H9 (cell line): ENCODE data around the gene LPXN. TPM values are rescaled to one million over a fixed set of nuclear protein-coding genes. Genes with fewer than 3 reads are reported as not detected.

Source experiments
- DNase-seq: peaks from one replicate; pipeline ENCODE4 v3.0.0-alpha.2; 2017
- H2AFZ ChIP-seq: one replicate; pipeline ENCODE4 v1.6.1; 2013; ENCODE audit warnings: mild to moderate bottlenecking, low read length, control low read depth, moderate library complexity
- H2AK5ac ChIP-seq: 2 replicates; pipeline ENCODE4 v1.6.1; 2013; ENCODE audit warnings: low read length, control low read depth, mixed read lengths; ENCODE audit not compliant: insufficient read length
- H2BK120ac ChIP-seq: one replicate; pipeline ENCODE4 v1.6.1; 2013; ENCODE audit warnings: low read depth, mild to moderate bottlenecking, low read length, control low read depth, inconsistent platforms; ENCODE audit not compliant: poor library complexity, severe bottlenecking
- H2BK12ac ChIP-seq: 2 replicates; pipeline ENCODE4 v1.6.1; 2013; ENCODE audit warnings: low read length, control low read depth, mixed read lengths, low read depth; ENCODE audit not compliant: insufficient read length
- H2BK15ac ChIP-seq: 2 replicates; pipeline ENCODE4 v1.6.1; 2013; ENCODE audit warnings: low read depth, low read length, control low read depth
- H2BK20ac ChIP-seq: one replicate; pipeline ENCODE4 v1.6.1; 2013; ENCODE audit warnings: low read depth, mild to moderate bottlenecking, low read length, control low read depth, inconsistent platforms; ENCODE audit not compliant: poor library complexity, severe bottlenecking
- H2BK5ac ChIP-seq: 2 replicates; pipeline ENCODE4 v1.6.1; 2013; ENCODE audit warnings: low read length, control low read depth, mixed read lengths; ENCODE audit not compliant: insufficient read length
- H3K14ac ChIP-seq: 2 replicates; pipeline ENCODE4 v1.6.1; 2013; ENCODE audit warnings: low read length, control low read depth; ENCODE audit not compliant: insufficient read depth
- H3K18ac ChIP-seq: 2 replicates; pipeline ENCODE4 v1.6.1; 2013; ENCODE audit warnings: low read depth, mild to moderate bottlenecking, mixed read lengths, low read length, control low read depth; ENCODE audit not compliant: insufficient read length
- H3K23ac ChIP-seq: 2 replicates; pipeline ENCODE4 v1.6.1; 2013; ENCODE audit warnings: low read length, control low read depth, mixed read lengths, low read depth; ENCODE audit not compliant: insufficient read length
- H3K23me2 ChIP-seq: 2 replicates; pipeline ENCODE4 v1.6.1; 2013; ENCODE audit warnings: low read depth, mild to moderate bottlenecking, mixed read lengths, low read length, control low read depth; ENCODE audit not compliant: insufficient read length, poor library complexity, severe bottlenecking
- H3K27ac ChIP-seq: 2 replicates; pipeline ENCODE4 v1.5.1; 2013; ENCODE audit warnings: low read length, control low read depth, mixed read lengths, low read depth; ENCODE audit not compliant: insufficient read length
- H3K27me3 ChIP-seq: 2 replicates; pipeline ENCODE4 v1.6.1; 2013; ENCODE audit warnings: low read length, control low read depth, inconsistent platforms; ENCODE audit not compliant: insufficient read depth
- H3K4ac ChIP-seq: 2 replicates; pipeline ENCODE4 v1.6.1; 2013; ENCODE audit warnings: low read depth, mild to moderate bottlenecking, control low read depth, inconsistent platforms, low read length, moderate library complexity
- H3K4me1 ChIP-seq: 2 replicates; pipeline ENCODE4 v1.6.1; 2013; ENCODE audit warnings: low read length, control low read depth, inconsistent platforms; ENCODE audit not compliant: insufficient read depth
- H3K4me2 ChIP-seq: 2 replicates; pipeline ENCODE4 v1.6.1; 2013; ENCODE audit warnings: low read length, control low read depth, mixed read lengths; ENCODE audit not compliant: insufficient read length, insufficient read depth
- H3K56ac ChIP-seq: 2 replicates; pipeline ENCODE4 v1.6.1; 2013; ENCODE audit warnings: low read depth, mild to moderate bottlenecking, mixed read lengths, low read length, control low read depth; ENCODE audit not compliant: insufficient read length
- H3K79me1 ChIP-seq: 2 replicates; pipeline ENCODE4 v1.6.1; 2013; ENCODE audit warnings: low read depth, mild to moderate bottlenecking, moderate library complexity, low read length, control low read depth, inconsistent platforms; ENCODE audit not compliant: insufficient read depth, poor library complexity, severe bottlenecking
- H3K79me2 ChIP-seq: 2 replicates; pipeline ENCODE4 v1.6.1; 2013; ENCODE audit warnings: low read length, control low read depth, inconsistent platforms; ENCODE audit not compliant: insufficient read depth
- H3K9ac ChIP-seq: 2 replicates; pipeline ENCODE4 v1.6.1; 2013; ENCODE audit warnings: low read length, control low read depth, mixed read lengths; ENCODE audit not compliant: insufficient read length; ENCODE audit errors: extremely low read depth
- H3K9me3 ChIP-seq: one replicate; pipeline ENCODE4 v1.6.1; 2013; ENCODE audit warnings: low read depth, low read length, inconsistent platforms; ENCODE audit not compliant: control insufficient read depth
- H3T11ph ChIP-seq: one replicate; pipeline ENCODE4 v1.6.1; 2013; ENCODE audit warnings: mild to moderate bottlenecking, low read length, control low read depth, inconsistent platforms
- H4K20me1 ChIP-seq: one replicate; pipeline ENCODE4 v1.6.1; 2013; ENCODE audit not compliant: control insufficient read depth, insufficient read length, insufficient read depth
- H4K5ac ChIP-seq: 2 replicates; pipeline ENCODE4 v1.6.1; 2013; ENCODE audit warnings: low read depth, mild to moderate bottlenecking, mixed read lengths, low read length, control low read depth; ENCODE audit not compliant: insufficient read length
- H4K8ac ChIP-seq: replicated peaks from 2 replicates; pipeline ENCODE4 v1.6.1; 2013; ENCODE audit warnings: low read length, control low read depth, mixed read lengths, low read depth; ENCODE audit not compliant: insufficient read length
- H4K91ac ChIP-seq: 2 replicates; pipeline ENCODE4 v1.6.1; 2013; ENCODE audit warnings: low read depth, mild to moderate bottlenecking, moderate library complexity, mixed read lengths, low read length, control low read depth; ENCODE audit not compliant: insufficient read length
- H3K27ac Mint-ChIP-seq, 3 experiments: 2 replicates in 2 of 3; 3 replicates in 1 of 3; pipeline ENCODE4 v1.8.0; 2020 to 2021; ENCODE audit warnings: mixed read lengths in 3 of 3, mild to moderate bottlenecking in 1 of 3, moderate library complexity in 1 of 3
- H3K27me3 Mint-ChIP-seq: 2 replicates; pipeline ENCODE4 v1.8.0; 2021; ENCODE audit warnings: low read depth, mild to moderate bottlenecking, moderate library complexity, mixed read lengths
- H3K36me3 Mint-ChIP-seq, 3 experiments: 2 replicates in 2 of 3; 3 replicates in 1 of 3; pipeline ENCODE4 v1.8.0; 2020 to 2021; ENCODE audit warnings: low read depth in 3 of 3, mixed read lengths in 3 of 3; ENCODE audit not compliant: insufficient read depth in 1 of 3
- H3K4me1 Mint-ChIP-seq, 2 experiments: 2 replicates each; pipeline ENCODE4 v1.8.0; 2020; ENCODE audit warnings: mixed read lengths in 2 of 2
- H3K4me3 Mint-ChIP-seq, 2 experiments: 2 replicates in 1 of 2; 3 replicates in 1 of 2; pipeline ENCODE4 v1.8.0; 2020 to 2021; ENCODE audit warnings: mild to moderate bottlenecking in 2 of 2, mixed read lengths in 2 of 2, moderate library complexity in 1 of 2
- H3K9me3 Mint-ChIP-seq, 2 experiments: 2 replicates in 1 of 2; 3 replicates in 1 of 2; pipeline ENCODE4 v1.8.0; 2020; ENCODE audit warnings: mild to moderate bottlenecking in 2 of 2, mixed read lengths in 2 of 2, moderate library complexity in 1 of 2
- WGBS: extraction: QIAGEN DNeasy Blood & Tissue Kit; methylation state at CpG from one replicate; pipeline ENCODE4 v1.1.7; 2013; ENCODE audit warnings: missing lambda C conversion rate, low lambda C conversion rate, mixed read lengths; ENCODE audit not compliant: insufficient read length; ENCODE audit errors: extremely low coverage; 5-methylcytosine and 5-hydroxymethylcytosine counted together
- total RNA-seq: library from RNA; stranded (reverse); gene quantifications from 2 replicates; pipeline ENCODE4 v1.2.1, GENCODE V29; 2021
- TF ChIP-seq, protein P1 (sequence below): fragments of 200-600 bp; sonication (generic); conservative IDR thresholded peaks from 3 replicates; pipeline ENCODE4 v1.8.0; 2021; ENCODE audit warnings: antibody characterized with exemption, mild to moderate bottlenecking

LPXN gene
- total RNA-seq, 1 experiment from 2014 or later, result 1.4 TPM

GRCh38 chr11:58546841-58547240 is 28.8 kb downstream of the LPXN start:
- no CpG with 5 or more reads among the region's 1 CpG for WGBS
- H3K27me3 Mint-ChIP-seq, result no peaks in the 10 kb centered on the region
- no peak overlapping the region for H4K91ac ChIP-seq
- H2AFZ ChIP-seq, result no peak overlapping the region
- H2AK5ac ChIP-seq, result no peak overlapping the region
- no peaks in the 10 kb centered on the region for H3K4me1 ChIP-seq
- TF ChIP-seq, protein P1, sequence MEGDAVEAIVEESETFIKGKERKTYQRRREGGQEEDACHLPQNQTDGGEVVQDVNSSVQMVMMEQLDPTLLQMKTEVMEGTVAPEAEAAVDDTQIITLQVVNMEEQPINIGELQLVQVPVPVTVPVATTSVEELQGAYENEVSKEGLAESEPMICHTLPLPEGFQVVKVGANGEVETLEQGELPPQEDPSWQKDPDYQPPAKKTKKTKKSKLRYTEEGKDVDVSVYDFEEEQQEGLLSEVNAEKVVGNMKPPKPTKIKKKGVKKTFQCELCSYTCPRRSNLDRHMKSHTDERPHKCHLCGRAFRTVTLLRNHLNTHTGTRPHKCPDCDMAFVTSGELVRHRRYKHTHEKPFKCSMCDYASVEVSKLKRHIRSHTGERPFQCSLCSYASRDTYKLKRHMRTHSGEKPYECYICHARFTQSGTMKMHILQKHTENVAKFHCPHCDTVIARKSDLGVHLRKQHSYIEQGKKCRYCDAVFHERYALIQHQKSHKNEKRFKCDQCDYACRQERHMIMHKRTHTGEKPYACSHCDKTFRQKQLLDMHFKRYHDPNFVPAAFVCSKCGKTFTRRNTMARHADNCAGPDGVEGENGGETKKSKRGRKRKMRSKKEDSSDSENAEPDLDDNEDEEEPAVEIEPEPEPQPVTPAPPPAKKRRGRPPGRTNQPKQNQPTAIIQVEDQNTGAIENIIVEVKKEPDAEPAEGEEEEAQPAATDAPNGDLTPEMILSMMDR, result no peak
- H2BK120ac ChIP-seq, result no peak overlapping the region
- no peak overlapping the region for H2BK15ac ChIP-seq
- no peak overlapping the region for H3K27ac Mint-ChIP-seq
- H3K18ac ChIP-seq, result no peak overlapping the region
- H4K8ac ChIP-seq, result no peak overlapping the region
- H3K4me3 Mint-ChIP-seq, result no peak overlapping the region
- DNase-seq, result no peak
- H3T11ph ChIP-seq, result no peak overlapping the region
- H3K9ac ChIP-seq, result no peak overlapping the region
- no peaks in the 10 kb centered on the region for H3K79me1 ChIP-seq
- no peak overlapping the region for H3K27ac ChIP-seq
- H3K9me3 Mint-ChIP-seq, result no peaks in the 10 kb centered on the region
- H3K4me2 ChIP-seq, result no peak overlapping the region
- H3K4me1 Mint-ChIP-seq, result no peaks in the 10 kb centered on the region; a peak in 1 of 4 replicates
- no peaks in the 10 kb centered on the region for H4K20me1 ChIP-seq
- no peak overlapping the region for H4K5ac ChIP-seq
- no peak overlapping the region for H2BK20ac ChIP-seq
- H3K36me3 Mint-ChIP-seq, result peaks cover 0 to 1% (median 0%) of the 10 kb centered on the region in 3 experiments; a peak in 1 of 7 replicates
- no peaks in the 10 kb centered on the region for H3K79me2 ChIP-seq
- no peaks in the 10 kb centered on the region for H3K23me2 ChIP-seq
- no peak overlapping the region for H2BK12ac ChIP-seq
- no peaks in the 10 kb centered on the region for H3K9me3 ChIP-seq
- no peak overlapping the region for H2BK5ac ChIP-seq
- H3K23ac ChIP-seq, result no peak overlapping the region
- no peak overlapping the region for H3K4ac ChIP-seq
- no peak overlapping the region for H3K56ac ChIP-seq
- H3K14ac ChIP-seq, result no peak overlapping the region
- no peaks in the 10 kb centered on the region for H3K27me3 ChIP-seq
